Esophagus squamous epithelium (tissue), 4 donors: ENCODE measurements around the gene DARS1.

Source experiments
- POLR2A ChIP-seq, 4 donors: fragments of 450-650 bp; IDR thresholded peaks; one replicate each; pipeline ENCODE4 v1.6.1; 2017; ENCODE audit warnings: antibody characterized with exemption in 4 of 4, mild to moderate bottlenecking in 4 of 4, moderate library complexity in 3 of 4
- TF ChIP-seq, protein P1 (sequence below), 6 experiments: fragments of 450-650 bp in 4 of 6; fragments of 200-600 bp in 2 of 6; sonication (generic) in 2 of 6; IDR thresholded peaks; one replicate each; pipeline ENCODE4 v1.5.1; 2016 to 2019; ENCODE audit warnings: antibody characterized with exemption in 6 of 6, mild to moderate bottlenecking in 4 of 6, moderate library complexity in 4 of 6

DNA sequence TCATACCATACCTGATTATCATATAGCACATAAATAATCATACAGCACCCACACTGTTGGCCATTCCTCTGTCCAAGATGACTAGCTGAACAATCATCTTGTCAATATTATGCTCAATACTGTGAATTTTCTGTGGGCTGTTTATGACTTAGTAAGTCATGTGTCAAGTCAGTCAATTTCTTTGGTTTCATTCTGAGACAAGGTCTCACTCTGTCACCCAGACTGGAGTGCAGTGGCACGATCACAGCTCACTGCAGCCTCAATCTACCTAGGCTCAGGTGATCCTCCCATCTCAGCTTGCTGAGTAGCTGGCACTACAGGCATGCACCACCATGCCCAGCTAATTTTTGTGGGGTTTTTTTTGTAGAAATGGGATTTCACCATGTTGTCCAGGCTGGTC lies 114.9 kb downstream of the DARS1 start:
- TF ChIP-seq, protein P1, sequence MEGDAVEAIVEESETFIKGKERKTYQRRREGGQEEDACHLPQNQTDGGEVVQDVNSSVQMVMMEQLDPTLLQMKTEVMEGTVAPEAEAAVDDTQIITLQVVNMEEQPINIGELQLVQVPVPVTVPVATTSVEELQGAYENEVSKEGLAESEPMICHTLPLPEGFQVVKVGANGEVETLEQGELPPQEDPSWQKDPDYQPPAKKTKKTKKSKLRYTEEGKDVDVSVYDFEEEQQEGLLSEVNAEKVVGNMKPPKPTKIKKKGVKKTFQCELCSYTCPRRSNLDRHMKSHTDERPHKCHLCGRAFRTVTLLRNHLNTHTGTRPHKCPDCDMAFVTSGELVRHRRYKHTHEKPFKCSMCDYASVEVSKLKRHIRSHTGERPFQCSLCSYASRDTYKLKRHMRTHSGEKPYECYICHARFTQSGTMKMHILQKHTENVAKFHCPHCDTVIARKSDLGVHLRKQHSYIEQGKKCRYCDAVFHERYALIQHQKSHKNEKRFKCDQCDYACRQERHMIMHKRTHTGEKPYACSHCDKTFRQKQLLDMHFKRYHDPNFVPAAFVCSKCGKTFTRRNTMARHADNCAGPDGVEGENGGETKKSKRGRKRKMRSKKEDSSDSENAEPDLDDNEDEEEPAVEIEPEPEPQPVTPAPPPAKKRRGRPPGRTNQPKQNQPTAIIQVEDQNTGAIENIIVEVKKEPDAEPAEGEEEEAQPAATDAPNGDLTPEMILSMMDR (IDR thresholded peaks at IDR 0.05) = no peak
- no peak for TF ChIP-seq POLR2A (IDR thresholded peaks at IDR 0.05)
